Muscle layer of duodenum (tissue), 2 donors: Measurements from ENCODE around the gene RNF144A.

Experiments
- H3K27ac ChIP-seq: one replicate; pipeline ENCODE4 v1.7.0; 2013; ENCODE audit warnings: mild to moderate bottlenecking, low read length
- H3K27me3 ChIP-seq: one replicate; pipeline ENCODE4 v1.7.0; 2013; ENCODE audit warnings: low read depth, mild to moderate bottlenecking, control low read depth, low read length
- H3K36me3 ChIP-seq, 2 donors: one replicate each; pipeline ENCODE4 v1.7.0; 2013; ENCODE audit warnings: low read length in 2 of 2, control low read depth in 1 of 2, mild to moderate bottlenecking in 1 of 2; ENCODE audit not compliant: insufficient read depth in 2 of 2, control insufficient read depth in 1 of 2
- H3K4me1 ChIP-seq, 2 donors: one replicate each; pipeline ENCODE4 v1.7.0; 2013; ENCODE audit warnings: low read length in 2 of 2, mild to moderate bottlenecking in 2 of 2, control low read depth in 1 of 2, moderate library complexity in 1 of 2; ENCODE audit not compliant: insufficient read depth in 2 of 2, control insufficient read depth in 1 of 2
- H3K4me3 ChIP-seq, 2 donors: one replicate each; pipeline ENCODE4 v1.7.0; 2013; ENCODE audit warnings: low read length in 2 of 2, low read depth in 1 of 2, mild to moderate bottlenecking in 1 of 2
- H3K9me3 ChIP-seq, 2 donors: one replicate each; pipeline ENCODE4 v1.7.0; 2013; ENCODE audit warnings: low read length in 2 of 2, control low read depth in 1 of 2, mild to moderate bottlenecking in 1 of 2; ENCODE audit not compliant: control insufficient read depth in 1 of 2
- donor health status: healthy.

The RNF144A gene

DNA sequence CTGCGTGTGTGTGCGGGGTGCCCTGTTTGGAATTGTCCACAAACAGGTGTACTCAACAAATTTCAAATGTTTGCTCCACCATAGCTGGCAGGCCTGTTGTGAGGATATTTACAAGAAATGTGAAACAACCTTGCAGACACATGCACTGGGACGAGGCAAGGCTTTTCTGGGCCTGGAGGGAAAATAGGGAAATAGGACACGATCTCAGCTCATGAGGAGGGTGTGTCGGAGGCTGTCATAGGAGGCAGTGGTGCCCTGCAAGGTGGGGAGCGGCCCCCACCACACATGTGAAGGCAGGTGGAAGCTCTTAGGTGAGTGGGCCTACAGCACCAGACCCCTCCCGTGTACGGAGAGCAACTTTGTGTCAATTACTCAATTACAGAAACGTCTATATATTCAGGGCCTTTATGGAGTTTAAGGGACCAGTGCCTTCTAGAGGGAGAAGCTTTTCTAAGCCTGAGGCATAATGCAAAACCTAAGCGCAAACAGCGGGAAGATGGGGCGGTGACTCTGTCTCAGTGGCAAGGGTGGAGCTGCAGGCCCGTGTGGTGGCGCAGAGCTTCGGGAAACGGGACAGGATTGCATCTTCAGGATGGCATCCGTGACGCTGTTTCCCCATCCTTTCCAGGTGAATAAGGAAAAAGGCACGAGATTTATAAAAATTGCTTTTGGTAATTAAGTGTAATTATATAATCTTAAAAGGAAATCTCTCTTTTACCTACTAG is 48.0 kb downstream of the RNF144A start:
- H3K4me1 ChIP-seq: peaks cover 0 to 11% of the 10 kb centered on the region in 2 donors
- H3K4me3 ChIP-seq: no peak overlapping the region
- H3K27me3 ChIP-seq: no peaks in the 10 kb centered on the region
- H3K9me3 ChIP-seq: no peaks in the 10 kb centered on the region
- no peaks in the 10 kb centered on the region for H3K36me3 ChIP-seq
- H3K27ac ChIP-seq: no peak overlapping the region

GRCh38 chr2:6966446-6966940 is 49.3 kb downstream of the RNF144A start:
- no peaks in the 10 kb centered on the region for H3K36me3 ChIP-seq
- H3K4me3 ChIP-seq: no peak overlapping the region
- no peaks in the 10 kb centered on the region for H3K27me3 ChIP-seq
- no peak overlapping the region for H3K27ac ChIP-seq
- H3K4me1 ChIP-seq: no peaks in the 10 kb centered on the region
- no peaks in the 10 kb centered on the region for H3K9me3 ChIP-seq

- H3K27me3 ChIP-seq: no peaks in the 10 kb centered on the region
- H3K9me3 ChIP-seq: no peaks in the 10 kb centered on the region
- no peaks in the 10 kb centered on the region for H3K4me1 ChIP-seq
- H3K27ac ChIP-seq: no peak overlapping the region
- H3K36me3 ChIP-seq: no peaks in the 10 kb centered on the region
- no peak overlapping the region for H3K4me3 ChIP-seq
These were observed 50.1 kb downstream of the RNF144A start for GRCh38 chr2:6967301-6967700.

DNA sequence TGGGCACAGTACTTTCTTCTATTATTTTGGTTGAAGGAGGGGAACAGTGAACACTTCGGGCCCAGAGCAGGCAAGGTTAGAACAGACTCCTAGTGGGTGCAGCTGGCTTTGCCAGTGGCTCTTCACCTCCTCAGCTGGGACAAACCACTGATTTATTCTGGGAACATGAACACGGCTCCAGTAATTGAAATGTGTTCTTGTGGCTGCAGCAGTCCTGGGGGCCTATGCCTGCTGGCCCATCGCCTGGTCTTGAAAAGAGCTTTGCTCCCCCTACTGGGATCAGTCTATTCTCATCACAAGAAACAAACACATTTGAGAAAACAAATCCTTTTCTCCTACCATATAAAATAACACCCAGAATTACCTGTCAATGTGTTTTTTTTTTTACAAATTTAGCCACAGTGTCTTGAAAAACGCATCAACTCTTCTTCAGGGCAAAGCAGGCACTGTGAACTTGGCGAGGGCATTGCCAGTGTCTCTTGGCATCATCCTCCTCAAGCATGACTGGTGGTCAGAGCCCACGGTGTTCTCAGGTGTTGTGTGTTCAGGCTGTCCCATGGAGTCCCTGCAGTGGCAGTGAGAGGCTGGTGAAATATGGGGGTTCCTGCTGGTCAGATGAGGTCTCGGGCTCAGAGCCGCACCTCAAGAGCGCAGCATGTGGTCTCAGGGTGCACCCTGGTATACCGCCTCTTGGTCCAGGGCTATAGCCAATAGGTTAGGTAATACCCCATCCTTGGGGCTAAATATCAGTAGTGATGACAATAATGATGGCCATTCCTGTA is 51.3 kb downstream of the RNF144A start:
- no peak overlapping the region for H3K27ac ChIP-seq
- no peaks in the 10 kb centered on the region for H3K9me3 ChIP-seq
- no peaks in the 10 kb centered on the region for H3K27me3 ChIP-seq
- H3K4me3 ChIP-seq: no peak overlapping the region
- no peaks in the 10 kb centered on the region for H3K36me3 ChIP-seq
- H3K4me1 ChIP-seq: no peaks in the 10 kb centered on the region

- H3K9me3 ChIP-seq: no peaks in the 10 kb centered on the region
- H3K36me3 ChIP-seq: no peaks in the 10 kb centered on the region
- H3K27ac ChIP-seq: no peak overlapping the region
- no peak overlapping the region for H3K4me3 ChIP-seq
- H3K27me3 ChIP-seq: no peaks in the 10 kb centered on the region
- H3K4me1 ChIP-seq: no peaks in the 10 kb centered on the region
These were observed 53.3 kb downstream of the RNF144A start for GRCh38 chr2:6970551-6970950.

DNA sequence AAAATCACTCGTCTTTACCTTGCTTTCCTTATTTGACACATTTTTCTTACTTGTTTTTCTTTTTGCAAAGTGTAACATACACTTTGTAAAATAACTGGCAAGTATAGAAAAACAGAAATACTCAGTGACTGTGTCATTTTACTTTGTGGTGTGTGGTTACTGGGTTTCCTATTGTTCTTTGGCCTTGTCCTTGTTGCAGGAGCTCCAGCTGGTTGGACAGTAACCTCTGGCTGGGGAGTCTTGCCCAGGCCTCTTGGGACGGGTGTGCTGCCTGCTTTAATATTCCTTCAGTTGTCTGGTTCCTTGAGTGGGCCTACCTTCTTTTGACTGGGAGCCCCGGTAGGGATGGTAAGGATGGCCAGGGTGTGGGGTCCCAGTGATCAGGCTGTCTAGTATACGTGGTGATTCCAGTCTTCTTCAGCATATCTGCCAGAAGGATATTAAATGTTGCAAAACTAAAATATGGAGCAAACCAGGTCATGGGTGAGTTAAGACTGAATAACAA is 53.8 kb downstream of the RNF144A start:
- H3K4me1 ChIP-seq: no peaks in the 10 kb centered on the region
- H3K4me3 ChIP-seq: no peak overlapping the region
- no peak overlapping the region for H3K27ac ChIP-seq
- no peaks in the 10 kb centered on the region for H3K9me3 ChIP-seq
- H3K27me3 ChIP-seq: no peaks in the 10 kb centered on the region
- no peaks in the 10 kb centered on the region for H3K36me3 ChIP-seq

DNA sequence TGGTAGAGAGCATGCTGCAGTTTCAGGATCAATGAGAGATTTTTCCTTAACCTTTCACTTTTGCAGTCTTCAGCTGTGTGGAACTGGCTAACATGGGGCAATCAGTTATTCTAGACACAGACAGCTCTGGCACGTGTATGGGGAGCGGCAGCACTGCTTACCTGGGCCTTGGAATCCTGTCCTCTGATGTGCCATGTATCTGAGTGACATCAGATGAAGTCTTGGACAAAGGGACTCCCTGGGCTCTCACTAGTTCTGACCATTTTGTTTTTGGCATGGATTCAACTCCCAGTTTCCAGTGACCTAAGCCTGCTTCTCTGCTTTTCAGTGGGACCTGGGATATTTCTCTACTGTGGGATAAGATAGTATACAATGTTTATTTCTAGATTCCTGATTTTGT is 54.3 kb downstream of the RNF144A start:
- no peaks in the 10 kb centered on the region for H3K9me3 ChIP-seq
- H3K27ac ChIP-seq: no peak overlapping the region
- no peak overlapping the region for H3K4me3 ChIP-seq
- H3K27me3 ChIP-seq: no peaks in the 10 kb centered on the region
- no peaks in the 10 kb centered on the region for H3K4me1 ChIP-seq
- H3K36me3 ChIP-seq: no peaks in the 10 kb centered on the region

- Histone ChIP-seq H3K36me3 (no peaks in the 10 kb centered on the region), H3K4me3 (no peak overlapping the region), H3K4me1 (peaks cover 0 to 4% of the 10 kb centered on the region in 2 donors), H3K27ac (no peak overlapping the region), H3K9me3 (no peaks in the 10 kb centered on the region), H3K27me3 (no peaks in the 10 kb centered on the region)
These were observed 55.0 kb downstream of the RNF144A start for GRCh38 chr2:6972067-6972710.

- Histone ChIP-seq H3K36me3 (no peaks in the 10 kb centered on the region), H3K27ac (no peak overlapping the region), H3K4me3 (no peak overlapping the region), H3K4me1 (peaks cover 0 to 5% of the 10 kb centered on the region in 2 donors), H3K27me3 (no peaks in the 10 kb centered on the region), H3K9me3 (no peaks in the 10 kb centered on the region)
These were observed 56.8 kb downstream of the RNF144A start for GRCh38 chr2:6973895-6974545.

DNA sequence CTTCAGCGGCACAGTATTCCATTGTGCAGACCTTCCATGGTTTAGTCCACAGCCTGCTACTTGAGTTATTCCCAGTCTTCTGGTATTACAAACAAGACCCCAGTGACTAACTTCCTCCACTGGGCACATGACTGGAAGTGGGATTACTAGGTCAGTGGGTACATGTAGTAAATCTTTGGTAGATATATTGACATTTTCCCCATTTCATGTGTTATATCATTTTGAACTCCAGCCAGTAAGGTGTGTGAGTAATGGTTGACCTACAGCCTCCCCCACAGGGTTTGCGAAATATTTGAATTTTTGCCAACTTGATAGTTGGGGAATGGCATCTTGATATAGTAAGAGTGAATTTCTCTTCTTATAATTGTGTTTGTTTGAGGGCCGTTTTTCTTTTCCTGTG is 58.8 kb downstream of the RNF144A start:
- Histone ChIP-seq H3K9me3 (no peaks in the 10 kb centered on the region), H3K4me1 (peaks cover 0 to 5% of the 10 kb centered on the region in 2 donors), H3K27me3 (no peaks in the 10 kb centered on the region), H3K27ac (no peak overlapping the region), H3K36me3 (no peaks in the 10 kb centered on the region), H3K4me3 (no peak overlapping the region)
